CD4-positive, alpha-beta T cell (primary cell): ENCODE results near the gene CASP4. TPM values are rescaled to one million over a fixed set of nuclear protein-coding genes. Genes with fewer than 3 reads are reported as not detected.
A peak's percentile ranks its signal among the peaks of the same experiment; 100 is the strongest.
"Not testable (repeated sequence)": the region's sequence is repeated elsewhere in the genome, so short reads cannot be mapped to it uniquely, and the experiment has no call there.

Experiments used
- ATAC-seq: fragments of 200-7000 bp; cut with Tn5 transposase; one replicate; pipeline ENCODE4 v1.10.0; 2022; ENCODE audit warnings: mild to moderate bottlenecking; ENCODE audit not compliant: poor library complexity
- CTCF ChIA-PET: fragments of 350-600 bp; sonication (Branson Sonifier 250); formaldehyde crosslinking; loops from one replicate; lab custom pipeline; 2021; ENCODE audit warnings: antibody characterized with exemption, inconsistent platforms; lab: Charles Lee
- POLR2A ChIA-PET: fragments of 350-600 bp; sonication (Branson Sonifier 250); formaldehyde crosslinking; loops from one replicate; lab custom pipeline; 2021; ENCODE audit warnings: antibody characterized with exemption, inconsistent platforms; lab: Charles Lee
- DNase-seq, 14 experiments: peaks; one replicate each; pipeline ENCODE4 v3.0.0-alpha.2; 2013 to 2020; ENCODE audit warnings: mixed read lengths in 2 of 14
- H3K27ac ChIP-seq, 2 donors: one replicate each; pipeline versions ENCODE4 v1.5.1 to v1.7.0; 2013; ENCODE audit warnings: low read length in 2 of 2, low read depth in 1 of 2, mild to moderate bottlenecking in 1 of 2
- H3K27me3 ChIP-seq, 2 experiments: 1 replicate in 1 of 2; 2 replicates in 1 of 2; pipeline versions ENCODE4 v1.6.1 to v1.7.0; 2013; ENCODE audit warnings: low read length in 2 of 2, control low read depth in 1 of 2, mild to moderate bottlenecking in 1 of 2, moderate library complexity in 1 of 2; ENCODE audit not compliant: insufficient read depth in 2 of 2, control insufficient read depth in 1 of 2
- H3K36me3 ChIP-seq: one replicate; pipeline ENCODE4 v1.6.1; 2013; ENCODE audit warnings: low read length, control low read depth; ENCODE audit not compliant: insufficient read depth
- H3K4me1 ChIP-seq: one replicate; pipeline ENCODE4 v1.6.1; 2013; ENCODE audit warnings: low read length, control low read depth; ENCODE audit not compliant: insufficient read depth
- H3K4me3 ChIP-seq: one replicate; pipeline ENCODE4 v1.5.1; 2013; ENCODE audit warnings: mild to moderate bottlenecking, low read length, moderate library complexity
- H3K9me3 ChIP-seq, 2 experiments: 1 replicate in 1 of 2; 2 replicates in 1 of 2; pipeline versions ENCODE4 v1.6.1 to v1.7.0; 2013; ENCODE audit warnings: low read length in 2 of 2, mild to moderate bottlenecking in 2 of 2, control low read depth in 1 of 2, moderate library complexity in 1 of 2; ENCODE audit not compliant: control insufficient read depth in 1 of 2, insufficient read depth in 1 of 2
- H3K27ac Mint-ChIP-seq: one replicate; pipeline ENCODE4 v1.8.0; 2020; ENCODE audit warnings: mixed read lengths
- H3K27me3 Mint-ChIP-seq: one replicate; pipeline ENCODE4 v1.8.0; 2021; ENCODE audit warnings: mixed read lengths
- H3K36me3 Mint-ChIP-seq: one replicate; pipeline ENCODE4 v1.8.0; 2021; ENCODE audit warnings: low read depth, mixed read lengths
- H3K4me1 Mint-ChIP-seq: one replicate; pipeline ENCODE4 v1.8.0; 2021; ENCODE audit warnings: low read depth, mixed read lengths
- H3K4me3 Mint-ChIP-seq: one replicate; pipeline ENCODE4 v1.8.0; 2020; ENCODE audit warnings: mild to moderate bottlenecking, mixed read lengths
- H3K9me3 Mint-ChIP-seq: one replicate; pipeline ENCODE4 v1.8.0; 2020; ENCODE audit warnings: mixed read lengths
- intact Hi-C, 2 experiments: fragments of 100-400 bp; cut with DNase I in 1 of 2; cut with micrococcal nuclease in 1 of 2; formaldehyde crosslinking; loops; one replicate each; pipeline versions ENCODE4 v1.15.1 to v1.9.0; 2023 to 2025; cut with DNase I, micrococcal nuclease
- total RNA-seq, 174 experiments: library from RNA in 2 of 174; stranded (reverse) in 2 of 174; gene quantifications; one replicate each; pipeline ENCODE4 v1.2.3 and lab custom pipeline; 2021 to 2026
- TF ChIP-seq, protein P1 (sequence below): fragments of 200-600 bp; IDR thresholded peaks from one replicate; pipeline ENCODE4 v1.8.0; 2022; ENCODE audit warnings: antibody characterized with exemption, mild to moderate bottlenecking

The CASP4 gene
- total RNA-seq, 2 experiments from 2014 or later: 54.3 to 56.3 TPM

DNA sequence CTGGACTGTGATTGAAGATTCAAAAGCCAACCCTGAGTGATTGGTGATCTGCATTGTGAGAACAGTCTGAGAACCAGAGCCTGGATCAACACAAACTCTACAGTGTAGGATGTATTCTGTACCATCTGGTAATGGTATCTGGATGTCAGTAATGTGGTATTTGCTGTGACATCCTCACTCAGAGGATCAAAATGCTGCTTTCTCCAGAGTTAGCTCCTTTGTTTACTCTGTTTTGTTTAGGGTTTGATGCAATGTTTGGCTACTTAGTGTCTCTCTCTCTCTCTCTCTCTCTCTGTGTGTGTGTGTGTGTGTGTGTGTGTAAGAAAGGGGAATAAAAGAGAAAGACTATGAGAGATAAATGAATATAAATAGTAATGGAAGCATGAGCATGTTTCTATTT lies 24.3 kb downstream of the CASP4 start:
- ChIA-PET POLR2A (no interaction called here), CTCF (no interaction called here)
- Histone ChIP-seq H3K9me3 (no peaks in the 10 kb centered on the region), H3K36me3 (peaks cover 58% of the 10 kb centered on the region), H3K27me3 (no peaks in the 10 kb centered on the region), H3K4me1 (no peaks in the 10 kb centered on the region), H3K4me3 (no peak overlapping the region), H3K27ac (no peak overlapping the region)
- TF ChIP-seq, protein P1, sequence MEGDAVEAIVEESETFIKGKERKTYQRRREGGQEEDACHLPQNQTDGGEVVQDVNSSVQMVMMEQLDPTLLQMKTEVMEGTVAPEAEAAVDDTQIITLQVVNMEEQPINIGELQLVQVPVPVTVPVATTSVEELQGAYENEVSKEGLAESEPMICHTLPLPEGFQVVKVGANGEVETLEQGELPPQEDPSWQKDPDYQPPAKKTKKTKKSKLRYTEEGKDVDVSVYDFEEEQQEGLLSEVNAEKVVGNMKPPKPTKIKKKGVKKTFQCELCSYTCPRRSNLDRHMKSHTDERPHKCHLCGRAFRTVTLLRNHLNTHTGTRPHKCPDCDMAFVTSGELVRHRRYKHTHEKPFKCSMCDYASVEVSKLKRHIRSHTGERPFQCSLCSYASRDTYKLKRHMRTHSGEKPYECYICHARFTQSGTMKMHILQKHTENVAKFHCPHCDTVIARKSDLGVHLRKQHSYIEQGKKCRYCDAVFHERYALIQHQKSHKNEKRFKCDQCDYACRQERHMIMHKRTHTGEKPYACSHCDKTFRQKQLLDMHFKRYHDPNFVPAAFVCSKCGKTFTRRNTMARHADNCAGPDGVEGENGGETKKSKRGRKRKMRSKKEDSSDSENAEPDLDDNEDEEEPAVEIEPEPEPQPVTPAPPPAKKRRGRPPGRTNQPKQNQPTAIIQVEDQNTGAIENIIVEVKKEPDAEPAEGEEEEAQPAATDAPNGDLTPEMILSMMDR: no peak
- Mint-ChIP-seq H3K4me3 (no peak overlapping the region), H3K4me1 (peaks cover 15% of the 10 kb centered on the region), H3K27me3 (no peaks in the 10 kb centered on the region), H3K9me3 (no peaks in the 10 kb centered on the region), H3K27ac (peak overlapping the region; percentile 16), H3K36me3 (peaks cover 59% of the 10 kb centered on the region)
- no peak for DNase-seq
- ATAC-seq: no peak
- intact Hi-C loops: loop anchor here in 1 of 2 experiments (10.0 kb wide), 1 partner anchor 339 kb away; no protein-coding TSS in a partner anchor

DNA sequence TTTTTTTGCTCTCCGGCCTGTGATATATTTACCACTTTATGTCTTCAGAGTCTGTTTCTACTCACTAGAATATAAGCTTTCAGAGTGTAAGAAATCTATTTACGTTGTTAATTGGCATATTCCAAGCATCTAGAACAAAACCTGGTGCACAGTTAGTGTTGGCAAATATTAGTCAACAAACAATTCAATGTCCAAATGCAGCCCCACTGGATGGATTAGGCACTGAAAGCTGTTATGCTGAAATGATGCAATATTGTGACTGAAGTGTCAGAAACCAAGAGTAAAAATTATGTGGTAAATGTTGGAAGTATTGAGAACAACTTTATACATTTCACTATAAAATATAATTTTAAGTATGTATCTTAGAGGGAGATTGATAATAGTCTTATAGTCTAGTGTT lies 24.8 kb downstream of the CASP4 start:
- Mint-ChIP-seq H3K36me3 (peaks cover 54% of the 10 kb centered on the region), H3K27me3 (no peaks in the 10 kb centered on the region), H3K4me3 (no peak overlapping the region), H3K9me3 (no peaks in the 10 kb centered on the region), H3K4me1 (peaks cover 15% of the 10 kb centered on the region), H3K27ac (no peak overlapping the region)
- DNase-seq (no peak), ATAC-seq (no peak)
- POLR2A ChIA-PET: no interaction called here
- CTCF ChIA-PET: no interaction called here
- intact Hi-C loops: loop anchor here in 1 of 2 experiments (10.0 kb wide), 1 partner anchor 339 kb away; no protein-coding TSS in a partner anchor
- Histone ChIP-seq H3K27ac (no peak overlapping the region), H3K27me3 (no peaks in the 10 kb centered on the region), H3K9me3 (no peaks in the 10 kb centered on the region), H3K4me1 (no peaks in the 10 kb centered on the region), H3K4me3 (no peak overlapping the region), H3K36me3 (peaks cover 53% of the 10 kb centered on the region)
- TF ChIP-seq, protein P1: no peak

DNA sequence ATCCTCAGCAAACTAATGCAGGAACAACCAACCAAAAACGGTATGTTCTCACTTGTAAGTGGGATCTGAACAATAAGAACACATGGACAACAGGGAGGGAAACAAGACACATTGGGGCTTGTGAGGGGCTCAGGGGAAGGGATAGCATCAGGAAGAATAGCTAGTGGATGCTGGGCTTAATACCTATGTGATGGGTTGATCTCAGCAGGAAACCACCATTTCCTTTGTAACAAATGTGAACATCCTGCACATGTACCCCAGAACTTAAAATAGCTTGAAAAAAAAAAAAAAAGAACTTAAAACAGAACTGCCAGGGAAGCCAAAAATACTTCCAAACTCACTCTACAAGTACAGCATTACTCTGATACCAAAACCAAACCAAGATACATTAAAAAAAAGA lies 33.8 kb downstream of the CASP4 start:
- Mint-ChIP-seq H3K4me1 (peaks cover 47% of the 10 kb centered on the region), H3K36me3 (peaks cover 16% of the 10 kb centered on the region), H3K9me3 (peaks cover 13% of the 10 kb centered on the region), H3K27ac (no peak overlapping the region), H3K4me3 (peak overlapping the region; percentile 32), H3K27me3 (no peaks in the 10 kb centered on the region)
- Histone ChIP-seq H3K27me3 (no peaks in the 10 kb centered on the region), H3K4me3 (no peak overlapping the region), H3K36me3 (no peaks in the 10 kb centered on the region), H3K9me3 (peaks cover 4 to 5% of the 10 kb centered on the region in 2 experiments), H3K27ac (no peak overlapping the region), H3K4me1 (peaks cover 4% of the 10 kb centered on the region)
- DNase-seq: peak in 3 of 14 experiments; percentile 21 to 73 (median 22)
- POLR2A ChIA-PET: interaction anchor here (1.0 to 1.5 kb wide), 5 partner anchors 9 to 33 kb away, joined by 3 to 8 read pairs (median 3); partner anchors contain the start of gene CASP4
- TF ChIP-seq, protein P1: no peak
- peak; percentile 79 for ATAC-seq
- CTCF ChIA-PET: interaction anchor here (0.6 kb wide), 1 partner anchor 1075 kb away, joined by 3 read pairs; no protein-coding TSS in a partner anchor
- intact Hi-C loops: no loop called here

DNA sequence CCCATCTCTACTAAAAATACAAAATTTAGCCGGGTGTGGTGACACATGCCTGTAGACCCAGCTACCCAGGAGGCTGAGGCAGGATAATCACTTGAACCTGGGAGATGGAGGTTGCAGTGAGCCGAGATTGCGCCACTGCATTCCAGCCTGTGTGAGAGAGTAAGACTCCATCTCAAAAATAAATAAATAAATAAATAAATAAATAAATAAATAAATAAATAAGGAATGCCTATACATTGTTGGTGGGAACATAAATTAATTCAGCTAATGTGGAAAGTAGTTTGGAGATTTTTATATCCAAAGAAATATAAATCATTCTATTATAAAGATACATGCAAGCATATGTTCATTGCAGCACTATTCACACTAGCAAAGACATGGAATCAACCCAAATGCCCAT lies 34.3 kb downstream of the CASP4 start:
- H3K9me3 Mint-ChIP-seq: peaks cover 13% of the 10 kb centered on the region
- H3K27ac Mint-ChIP-seq, H3K4me1 ChIP-seq, ATAC-seq, H3K36me3 ChIP-seq, DNase-seq, H3K27me3 ChIP-seq, H3K27ac ChIP-seq, intact Hi-C loops, H3K4me3 ChIP-seq, H3K27me3 Mint-ChIP-seq, H3K9me3 ChIP-seq: not testable (repeated sequence)
- POLR2A ChIA-PET: interaction anchor here (1.0 to 1.5 kb wide), 5 partner anchors 9 to 34 kb away, joined by 3 to 8 read pairs (median 3); partner anchors contain the start of gene CASP4
- H3K4me1 Mint-ChIP-seq: peaks cover 47% of the 10 kb centered on the region
- peak overlapping the region; percentile 32 for H3K4me3 Mint-ChIP-seq
- peaks cover 19% of the 10 kb centered on the region for H3K36me3 Mint-ChIP-seq
- CTCF ChIA-PET: interaction anchor here (0.6 kb wide), 1 partner anchor 1075 kb away, joined by 3 read pairs; no protein-coding TSS in a partner anchor
